GM21619 (cell line): ENCODE results near the gene ZNF583.

ENCODE experiments used
- ATAC-seq: cut with Tn5 transposase; IDR thresholded peaks from one replicate; pipeline ENCODE4 v1.9.1; 2021; ENCODE audit not compliant: unreplicated experiment

ZNF583 gene

GRCh38 chr19:56403764-56404704 lies at the start of gene ZNF583:
TSS of gene ZNF583 (plus strand) at chr19:56404332. CDS start at chr19:56407115, 2,783 bp downstream.
- ATAC-seq = peak; percentile 81

- ATAC-seq = no peak
Measured at GRCh38 chr19:56355517-56355916, 48.6 kb upstream of the ZNF583 start.

GRCh38 chr19:56356944-56357343 lies 47.2 kb upstream of the ZNF583 start:
- no peak for ATAC-seq

GRCh38 chr19:56360841-56361240 lies 43.3 kb upstream of the ZNF583 start:
- ATAC-seq = no peak

GRCh38 chr19:56367829-56368711 lies 36.1 kb upstream of the ZNF583 start:
- ATAC-seq = peak; percentile 79

- ATAC-seq = no peak
Measured at GRCh38 chr19:56369886-56370676, 34.1 kb upstream of the ZNF583 start.

- no peak for ATAC-seq
Measured at GRCh38 chr19:56372281-56372680, 31.9 kb upstream of the ZNF583 start.

GRCh38 chr19:56377105-56377924 lies 26.8 kb upstream of the ZNF583 start:
- ATAC-seq = no peak

GRCh38 chr19:56383826-56384605 lies 20.1 kb upstream of the ZNF583 start:
- ATAC-seq = no peak

GRCh38 chr19:56393119-56394012 lies 10.8 kb upstream of the ZNF583 start, which contains the start of gene ZNF582:
TSS of gene ZNF582 (minus strand) at chr19:56393534. CDS start at chr19:56391752, 1,782 bp downstream.
- ATAC-seq = peak; percentile 95

- no peak for ATAC-seq
Measured at GRCh38 chr19:56398809-56399208, 5.3 kb upstream of the ZNF583 start.

- no peak for ATAC-seq
Measured at GRCh38 chr19:56400485-56400884, 3.6 kb upstream of the ZNF583 start.

GRCh38 chr19:56403261-56403660 lies 871 bp upstream of the ZNF583 start:
- no peak for ATAC-seq

- no peak for ATAC-seq
Measured at GRCh38 chr19:56404705-56405056, 549 bp downstream of the ZNF583 start.

- no peak for ATAC-seq
Measured at GRCh38 chr19:56405062-56405461, 930 bp downstream of the ZNF583 start.

GRCh38 chr19:56423276-56423984 lies 19.3 kb downstream of the ZNF583 start:
- no peak for ATAC-seq

GRCh38 chr19:56423985-56424353 lies 19.8 kb downstream of the ZNF583 start:
- no peak for ATAC-seq
